ENCODE results near the gene CAMK4.
A peak's percentile ranks its signal among the peaks of the same experiment; 100 is the strongest.

Gene CAMK4

DNA sequence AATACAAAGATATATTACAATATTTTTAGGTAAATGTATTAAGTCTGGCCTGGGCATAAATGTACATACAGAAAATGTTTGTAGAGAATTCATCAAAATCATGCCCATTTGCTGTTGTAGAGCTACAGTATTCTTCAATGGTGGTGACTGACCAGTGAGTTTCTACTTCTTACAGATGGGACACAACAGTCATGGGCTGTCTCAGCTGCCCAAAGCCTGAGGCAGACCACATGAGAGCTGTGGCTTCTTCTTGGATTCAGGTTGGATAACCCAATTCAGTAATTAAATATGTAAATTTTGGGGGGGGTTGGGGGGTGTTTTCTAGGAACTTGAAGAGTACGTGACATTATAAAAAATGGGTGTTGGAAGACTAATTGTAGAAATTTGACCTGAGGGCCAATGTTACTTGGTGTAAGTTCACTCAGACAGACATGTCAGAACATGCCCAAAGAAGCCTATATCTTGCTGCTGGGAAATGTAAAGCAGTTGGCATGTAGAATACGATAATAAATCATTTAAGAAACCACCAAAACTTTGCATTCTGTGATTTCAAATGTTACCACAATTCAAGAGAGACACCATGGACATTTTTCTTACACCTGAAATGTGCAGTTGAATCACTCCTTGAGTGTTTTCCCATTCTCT lies 270.3 kb downstream of the CAMK4 start:
- H2AFZ ChIP-seq (ENCODE audit: low read depth, low read length), result no peak overlapping the region
- H3K4me1 ChIP-seq (ENCODE audit: insufficient read depth, low read length), result no peaks in the 10 kb centered on the region
- peaks cover 31% of the 10 kb centered on the region for H3K36me3 ChIP-seq (ENCODE audit: insufficient read depth, low read length)
- no peaks in the 10 kb centered on the region for H3K9me3 ChIP-seq (ENCODE audit: low read length)
- H3K27me3 ChIP-seq (ENCODE audit: insufficient read depth, low read length), result no peaks in the 10 kb centered on the region
- H3K4me3 ChIP-seq (ENCODE audit: low read length), result no peak overlapping the region

DNA sequence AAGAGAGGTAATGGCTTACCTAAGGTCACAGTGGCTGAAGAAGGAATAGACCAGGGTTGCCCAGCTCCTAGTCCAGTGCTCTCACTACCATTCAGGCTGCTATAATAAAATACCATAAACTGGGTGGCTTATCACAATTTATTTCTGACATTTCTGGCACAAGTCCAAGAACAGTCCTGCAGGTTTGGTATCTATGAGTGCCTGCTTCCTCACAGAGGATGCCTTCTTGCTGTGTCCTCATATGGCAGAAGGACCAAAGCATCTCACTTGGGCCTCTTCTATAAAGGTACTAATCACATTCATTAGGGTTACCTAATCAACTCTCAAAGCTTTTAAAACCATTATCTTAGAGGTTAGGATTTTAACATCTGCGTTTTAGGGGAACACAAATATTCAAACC lies 271.0 kb downstream of the CAMK4 start:
- Histone ChIP-seq H3K4me1 (ENCODE audit: insufficient read depth, low read length) (no peaks in the 10 kb centered on the region), H2AFZ (ENCODE audit: low read depth, low read length) (no peak overlapping the region), H3K4me3 (ENCODE audit: low read length) (no peak overlapping the region), H3K9me3 (ENCODE audit: low read length) (no peaks in the 10 kb centered on the region), H3K36me3 (ENCODE audit: insufficient read depth, low read length) (peaks cover 36% of the 10 kb centered on the region), H3K27me3 (ENCODE audit: insufficient read depth, low read length) (no peaks in the 10 kb centered on the region)

DNA sequence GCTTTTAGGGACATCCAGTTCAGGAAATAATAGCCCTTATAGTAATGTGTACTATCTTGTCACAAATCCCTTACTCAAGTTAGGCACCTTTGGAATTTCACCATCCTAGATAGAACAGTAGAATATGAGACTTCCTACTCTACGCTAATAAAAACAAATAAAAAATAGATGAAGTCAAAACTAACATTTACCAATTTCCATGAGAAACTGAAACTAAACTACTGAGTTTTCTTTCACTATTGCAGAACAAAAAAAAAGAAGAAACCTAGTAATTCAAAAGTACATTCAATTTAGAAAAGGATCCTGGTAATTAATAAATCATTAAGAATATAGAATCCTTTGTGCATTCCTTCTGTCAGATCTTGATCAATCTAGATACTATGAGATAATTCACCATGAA lies 274.2 kb downstream of the CAMK4 start:
- no peaks in the 10 kb centered on the region for H3K27me3 ChIP-seq (ENCODE audit: insufficient read depth, low read length)
- H3K4me1 ChIP-seq (ENCODE audit: insufficient read depth, low read length), result no peaks in the 10 kb centered on the region
- H2AFZ ChIP-seq (ENCODE audit: low read depth, low read length), result no peak overlapping the region
- peaks cover 52% of the 10 kb centered on the region for H3K36me3 ChIP-seq (ENCODE audit: insufficient read depth, low read length)
- no peak overlapping the region for H3K4me3 ChIP-seq (ENCODE audit: low read length)
- H3K9me3 ChIP-seq (ENCODE audit: low read length), result no peaks in the 10 kb centered on the region

DNA sequence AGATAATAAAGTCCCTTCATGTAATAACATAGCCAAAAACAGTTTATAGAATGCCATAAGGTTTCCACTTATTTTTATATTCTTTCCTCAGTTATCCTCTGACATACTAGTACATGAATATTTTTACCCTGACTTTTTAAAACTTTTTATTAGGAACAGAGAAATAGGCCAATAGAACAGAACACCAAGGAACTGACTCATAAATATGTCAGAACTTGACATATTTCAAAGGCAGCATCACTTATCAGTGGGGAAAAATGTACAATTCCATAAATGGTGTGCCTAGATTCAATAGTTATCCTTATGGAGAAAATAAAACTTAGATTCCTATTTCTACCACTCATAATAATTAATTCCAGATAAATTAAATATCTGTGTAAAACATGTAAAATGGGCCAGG lies 278.8 kb downstream of the CAMK4 start:
- Histone ChIP-seq H3K36me3 (ENCODE audit: insufficient read depth, low read length) (peaks cover 53% of the 10 kb centered on the region), H3K9me3 (ENCODE audit: low read length) (no peaks in the 10 kb centered on the region), H2AFZ (ENCODE audit: low read depth, low read length) (no peak overlapping the region), H3K4me1 (ENCODE audit: insufficient read depth, low read length) (no peaks in the 10 kb centered on the region), H3K4me3 (ENCODE audit: low read length) (no peak overlapping the region), H3K27me3 (ENCODE audit: insufficient read depth, low read length) (no peaks in the 10 kb centered on the region)

DNA sequence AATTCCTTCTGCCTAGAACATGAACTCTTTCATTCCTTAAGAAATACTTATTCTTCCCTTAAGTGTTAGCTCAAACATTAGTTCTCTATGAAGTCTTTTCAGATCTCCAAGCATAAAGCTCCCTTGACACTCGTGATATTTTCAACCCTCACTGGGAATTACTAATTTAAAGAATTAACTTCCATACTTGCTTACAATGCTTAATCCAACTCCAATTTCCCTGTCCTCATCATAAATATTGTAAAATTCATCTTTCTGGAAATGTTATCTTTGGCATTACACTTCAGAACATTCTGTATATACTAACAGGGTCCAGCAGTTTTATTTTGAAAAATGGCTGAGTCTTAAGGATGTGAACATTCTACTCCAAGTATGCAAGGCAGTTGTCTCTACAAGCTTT lies 280.9 kb downstream of the CAMK4 start:
- H3K36me3 ChIP-seq (ENCODE audit: insufficient read depth, low read length), result peaks cover 33% of the 10 kb centered on the region
- H3K4me3 ChIP-seq (ENCODE audit: low read length), result no peak overlapping the region
- no peaks in the 10 kb centered on the region for H3K27me3 ChIP-seq (ENCODE audit: insufficient read depth, low read length)
- no peaks in the 10 kb centered on the region for H3K9me3 ChIP-seq (ENCODE audit: low read length)
- H3K4me1 ChIP-seq (ENCODE audit: insufficient read depth, low read length), result peaks cover 5% of the 10 kb centered on the region
- no peak overlapping the region for H2AFZ ChIP-seq (ENCODE audit: low read depth, low read length)

DNA sequence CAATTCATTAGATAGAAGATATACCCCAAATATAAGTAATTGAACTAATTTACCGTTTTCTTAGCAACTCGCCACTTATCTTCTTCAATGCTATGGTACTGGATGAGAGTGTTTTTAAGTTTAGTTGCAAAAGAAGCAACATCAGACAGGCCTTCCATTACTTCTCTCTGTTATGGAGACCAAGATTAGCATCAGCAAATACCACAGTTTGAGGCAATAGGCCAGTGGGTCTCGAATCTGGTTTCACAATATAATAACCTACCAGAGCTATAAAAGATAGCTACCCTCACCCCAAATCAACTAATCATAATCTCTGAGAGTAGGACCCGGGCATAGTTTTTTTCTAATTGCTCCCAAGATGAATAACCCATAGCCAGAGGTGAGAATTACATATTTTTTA lies 283.1 kb downstream of the CAMK4 start:
- Histone ChIP-seq H2AFZ (ENCODE audit: low read depth, low read length) (no peak overlapping the region), H3K27me3 (ENCODE audit: insufficient read depth, low read length) (no peaks in the 10 kb centered on the region), H3K4me1 (ENCODE audit: insufficient read depth, low read length) (peaks cover 23% of the 10 kb centered on the region), H3K9me3 (ENCODE audit: low read length) (no peaks in the 10 kb centered on the region), H3K4me3 (ENCODE audit: low read length) (no peak overlapping the region), H3K36me3 (ENCODE audit: insufficient read depth, low read length) (peaks cover 18% of the 10 kb centered on the region)

DNA sequence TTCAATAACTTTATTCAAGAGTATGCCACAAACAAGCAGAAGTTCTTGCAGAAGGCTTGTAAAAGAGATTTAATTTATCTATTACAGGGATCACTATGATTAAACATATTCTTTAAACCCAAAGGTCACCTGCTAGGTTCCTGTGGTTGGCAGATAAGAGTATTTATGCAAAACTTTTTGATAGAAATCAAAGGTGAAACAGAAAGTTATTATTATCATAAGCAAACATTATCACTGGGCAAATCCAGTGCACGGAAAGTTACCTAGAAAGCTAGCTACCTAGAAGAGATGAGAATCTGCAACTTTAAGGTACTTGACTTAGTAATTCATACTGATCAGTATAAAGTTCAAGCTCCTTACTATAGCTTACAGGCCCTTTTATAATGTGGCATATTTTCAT lies 284.9 kb downstream of the CAMK4 start:
- H3K36me3 ChIP-seq (ENCODE audit: insufficient read depth, low read length), result peaks cover 11% of the 10 kb centered on the region
- H2AFZ ChIP-seq (ENCODE audit: low read depth, low read length), result no peak overlapping the region
- H3K4me3 ChIP-seq (ENCODE audit: low read length), result no peak overlapping the region
- H3K27me3 ChIP-seq (ENCODE audit: insufficient read depth, low read length), result no peaks in the 10 kb centered on the region
- peaks cover 29% of the 10 kb centered on the region for H3K4me1 ChIP-seq (ENCODE audit: insufficient read depth, low read length)
- no peaks in the 10 kb centered on the region for H3K9me3 ChIP-seq (ENCODE audit: low read length)

DNA sequence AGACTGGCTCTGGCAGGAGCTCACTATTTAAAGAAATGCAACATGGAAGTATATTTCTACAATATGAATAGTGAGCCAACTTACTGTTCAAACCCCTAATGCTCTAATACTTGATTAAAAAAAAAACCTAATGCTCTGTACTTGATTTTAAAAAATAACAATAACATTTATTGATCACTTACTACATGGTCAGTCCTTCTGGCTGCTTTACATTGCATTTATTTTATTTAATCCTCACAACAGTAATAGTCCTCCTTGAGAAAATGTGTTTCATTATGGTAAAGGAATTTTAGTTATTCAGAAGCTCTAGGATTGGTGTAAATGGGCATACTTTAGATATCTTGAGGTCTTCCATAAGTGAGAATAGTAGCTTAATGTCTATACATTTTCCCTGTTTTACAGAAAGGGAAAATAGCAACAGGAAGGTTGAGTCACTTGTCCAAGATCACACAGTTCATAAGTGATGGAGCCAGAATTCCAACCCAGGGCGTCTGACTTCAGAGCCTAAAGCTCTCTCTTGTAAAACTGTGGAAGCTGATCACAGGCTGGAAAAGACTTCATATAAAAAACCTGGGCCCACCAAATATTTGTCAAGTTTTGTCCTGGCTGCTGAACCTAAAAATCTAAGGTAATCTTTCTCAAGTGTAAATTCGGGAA lies 287.1 kb downstream of the CAMK4 start:
- Histone ChIP-seq H3K4me3 (ENCODE audit: low read length) (peak overlapping the region; percentile 94), H3K4me1 (ENCODE audit: insufficient read depth, low read length) (peaks cover 30% of the 10 kb centered on the region), H3K27me3 (ENCODE audit: insufficient read depth, low read length) (no peaks in the 10 kb centered on the region), H3K36me3 (ENCODE audit: insufficient read depth, low read length) (no peaks in the 10 kb centered on the region), H3K9me3 (ENCODE audit: low read length) (no peaks in the 10 kb centered on the region), H2AFZ (ENCODE audit: low read depth, low read length) (peak overlapping the region; percentile 23)

DNA sequence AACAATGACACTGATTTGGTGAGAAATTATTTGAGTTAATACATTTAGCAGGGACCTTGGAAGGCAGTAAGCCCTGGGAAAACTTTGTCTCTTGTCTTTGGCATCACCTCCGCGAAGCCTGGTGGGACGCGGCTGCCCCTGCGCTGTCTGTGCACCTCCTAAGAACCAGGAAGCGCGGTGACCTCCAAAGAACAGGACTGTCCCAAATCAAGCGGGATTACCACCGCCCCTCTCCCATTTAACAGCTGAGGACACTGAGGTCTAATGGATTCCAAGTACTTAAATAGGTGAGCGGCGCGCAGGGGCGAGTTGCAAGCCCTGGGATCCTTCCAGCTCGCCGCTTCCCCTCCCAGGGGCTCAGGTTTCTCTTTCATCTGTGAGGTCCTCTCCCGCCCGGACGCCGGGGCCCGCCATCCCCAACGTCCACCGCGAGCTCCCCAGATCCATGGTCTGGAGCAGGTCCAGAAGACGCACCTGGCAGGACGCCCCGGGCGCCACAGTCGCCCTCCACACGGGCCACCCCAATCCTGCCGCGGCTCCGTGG lies 287.7 kb downstream of the CAMK4 start:
- no peaks in the 10 kb centered on the region for H3K36me3 ChIP-seq (ENCODE audit: insufficient read depth, low read length)
- H2AFZ ChIP-seq (ENCODE audit: low read depth, low read length), result peak overlapping the region; percentile 23
- H3K4me1 ChIP-seq (ENCODE audit: insufficient read depth, low read length), result peaks cover 30% of the 10 kb centered on the region
- H3K27me3 ChIP-seq (ENCODE audit: insufficient read depth, low read length), result no peaks in the 10 kb centered on the region
- peak overlapping the region; percentile 94 for H3K4me3 ChIP-seq (ENCODE audit: low read length)
- H3K9me3 ChIP-seq (ENCODE audit: low read length), result no peaks in the 10 kb centered on the region

DNA sequence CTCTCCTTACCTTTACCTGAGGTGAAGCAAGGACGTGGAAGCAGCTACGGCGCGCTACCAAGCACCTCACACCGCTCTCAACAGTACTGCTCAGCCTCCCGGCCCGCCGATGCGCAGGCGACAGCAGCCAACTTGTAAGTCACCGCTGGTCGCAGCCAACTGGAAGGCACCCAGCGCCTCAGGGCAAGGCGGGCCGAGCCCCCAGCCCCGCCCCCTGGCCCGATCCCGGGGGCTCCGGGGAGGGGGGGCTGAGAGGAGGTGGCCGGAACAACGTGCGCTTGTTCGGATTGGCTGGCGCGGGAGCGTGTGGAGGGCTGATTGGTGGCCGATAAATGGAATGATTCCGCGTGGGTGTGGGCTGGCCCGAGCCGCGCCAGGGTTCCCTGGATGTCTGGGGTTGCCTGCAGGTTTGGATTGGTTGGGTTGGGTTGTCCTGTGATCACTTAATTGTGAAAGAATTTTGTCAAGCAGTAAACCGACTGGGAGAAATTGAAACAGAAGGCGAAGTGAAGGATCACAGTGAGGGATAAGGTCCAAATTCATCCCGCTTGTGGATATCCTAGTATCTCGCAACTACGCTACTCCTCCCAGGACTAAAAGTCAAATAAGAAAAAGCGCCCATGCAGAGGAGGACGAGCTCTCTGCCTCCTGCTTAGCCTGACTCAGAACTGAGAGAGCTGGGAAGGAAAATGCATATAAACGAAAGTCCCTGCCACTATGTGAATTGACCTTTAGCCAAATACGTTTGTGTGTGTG lies 288.4 kb downstream of the CAMK4 start, which contains the start of gene STARD4:
Gene STARD4 (minus strand): TSS at position 161 of the 756 bp plus-strand sequence. CDS start 5,102 bp downstream, outside the sequence.
- Histone ChIP-seq H2AFZ (ENCODE audit: low read depth, low read length) (peak within 1 kb of the TSS; percentile 23), H3K27me3 (ENCODE audit: insufficient read depth, low read length) (no peaks in the 10 kb centered on the region), H3K4me3 (ENCODE audit: low read length) (peak within 1 kb of the TSS; percentile 94), H3K36me3 (ENCODE audit: insufficient read depth, low read length) (no peaks in the 10 kb centered on the region), H3K4me1 (ENCODE audit: insufficient read depth, low read length) (peaks cover 30% of the 10 kb centered on the region), H3K9me3 (ENCODE audit: low read length) (no peaks in the 10 kb centered on the region)

DNA sequence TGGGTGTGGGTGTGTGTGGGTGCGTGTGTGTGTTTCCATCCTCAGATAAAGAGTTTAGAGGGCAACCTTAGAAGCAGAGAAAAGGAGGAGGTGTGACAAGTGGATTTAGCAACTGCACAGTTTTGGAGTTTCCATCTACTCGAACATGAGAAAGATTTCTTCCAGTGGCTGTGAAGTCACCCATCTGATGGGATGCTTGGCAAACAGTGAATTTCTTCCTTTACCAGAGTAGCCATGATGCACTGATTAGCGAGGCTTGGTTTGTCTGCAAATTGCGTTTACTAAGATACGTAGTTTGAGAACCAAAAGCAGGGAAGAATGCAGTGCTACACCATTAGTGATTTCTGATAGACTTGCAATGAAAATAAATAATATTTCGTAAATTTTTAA lies 288.9 kb downstream of the CAMK4 start:
- H3K36me3 ChIP-seq (ENCODE audit: insufficient read depth, low read length), result no peaks in the 10 kb centered on the region
- H3K27me3 ChIP-seq (ENCODE audit: insufficient read depth, low read length), result no peaks in the 10 kb centered on the region
- H2AFZ ChIP-seq (ENCODE audit: low read depth, low read length), result peak overlapping the region; percentile 12
- H3K4me1 ChIP-seq (ENCODE audit: insufficient read depth, low read length), result peaks cover 30% of the 10 kb centered on the region
- peak overlapping the region; percentile 94 for H3K4me3 ChIP-seq (ENCODE audit: low read length)
- no peaks in the 10 kb centered on the region for H3K9me3 ChIP-seq (ENCODE audit: low read length)

DNA sequence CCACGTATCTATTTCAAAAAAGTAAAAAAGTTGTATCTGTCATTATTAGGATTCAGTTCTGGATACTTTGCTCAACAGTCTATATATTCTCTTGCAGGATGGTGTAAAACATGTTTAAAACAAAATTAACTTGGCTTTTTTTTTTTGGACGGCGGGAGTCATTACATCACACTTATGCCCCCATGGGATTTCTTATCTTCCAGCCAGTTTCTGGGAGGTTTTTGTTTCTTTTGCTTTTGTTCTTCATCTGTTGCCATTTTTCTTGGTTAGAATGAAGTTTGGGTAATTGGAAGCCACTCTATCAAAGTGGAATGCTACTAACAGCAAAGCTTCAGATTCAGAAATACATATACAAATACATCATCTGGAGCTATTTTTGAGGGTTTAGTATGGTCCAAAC lies 289.9 kb downstream of the CAMK4 start:
- Histone ChIP-seq H3K4me1 (ENCODE audit: insufficient read depth, low read length) (peaks cover 30% of the 10 kb centered on the region), H2AFZ (ENCODE audit: low read depth, low read length) (peak overlapping the region; percentile 12), H3K9me3 (ENCODE audit: low read length) (no peaks in the 10 kb centered on the region), H3K4me3 (ENCODE audit: low read length) (peak overlapping the region; percentile 94), H3K27me3 (ENCODE audit: insufficient read depth, low read length) (no peaks in the 10 kb centered on the region), H3K36me3 (ENCODE audit: insufficient read depth, low read length) (no peaks in the 10 kb centered on the region)

DNA sequence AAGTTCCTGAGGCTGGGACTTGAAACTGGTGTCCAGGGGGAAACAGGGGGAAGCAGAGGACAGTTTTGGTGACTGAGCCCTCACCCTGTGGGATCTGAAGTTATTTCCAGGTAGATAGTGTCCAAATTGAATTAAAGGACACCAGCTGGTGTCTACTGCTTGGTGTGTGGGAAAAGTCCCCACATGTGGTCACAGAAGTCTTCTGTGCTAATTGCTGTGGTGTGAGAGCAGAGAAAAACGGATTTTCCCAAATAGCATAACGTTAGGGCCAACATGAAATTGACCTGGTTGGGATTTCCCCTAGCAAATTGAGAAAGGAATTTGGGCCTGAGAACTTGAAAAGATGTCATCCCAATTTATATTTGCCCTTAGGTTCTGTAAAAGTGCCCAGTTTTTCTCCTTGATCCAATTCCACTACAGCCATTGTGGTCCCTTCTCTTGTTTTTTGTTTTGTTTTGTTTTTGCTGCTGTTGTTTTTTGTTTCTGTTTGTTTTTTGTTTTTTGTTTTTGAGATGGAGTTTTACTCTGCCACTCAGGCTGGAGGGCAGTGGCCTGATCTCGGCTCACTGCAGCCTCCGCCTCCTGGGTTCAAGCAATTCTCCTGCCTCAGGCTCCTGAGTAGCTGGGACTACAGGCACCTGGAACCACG lies 293.8 kb downstream of the CAMK4 start:
- no peaks in the 10 kb centered on the region for H3K27me3 ChIP-seq (ENCODE audit: insufficient read depth, low read length)
- H3K9me3 ChIP-seq (ENCODE audit: low read length), result no peaks in the 10 kb centered on the region
- no peak overlapping the region for H3K4me3 ChIP-seq (ENCODE audit: low read length)
- no peaks in the 10 kb centered on the region for H3K36me3 ChIP-seq (ENCODE audit: insufficient read depth, low read length)
- H2AFZ ChIP-seq (ENCODE audit: low read depth, low read length), result no peak overlapping the region
- peaks cover 7% of the 10 kb centered on the region for H3K4me1 ChIP-seq (ENCODE audit: insufficient read depth, low read length)

All from neuron (in vitro differentiated cells).